GM21381 (cell line): Measurements from ENCODE around the gene CGB2.
"Not testable (repeated sequence)": the region's sequence is repeated elsewhere in the genome, so short reads cannot be mapped to it uniquely, and the experiment has no call there.

ENCODE experiments used
- ATAC-seq: cut with Tn5 transposase; IDR thresholded peaks from one replicate; pipeline ENCODE4 v1.9.1; 2021; ENCODE audit warnings: mild to moderate bottlenecking, moderate library complexity; ENCODE audit not compliant: unreplicated experiment

CGB2 gene

GRCh38 chr19:49009828-49010227, 21.9 kb upstream of the CGB2 start:
- ATAC-seq, result no peak

GRCh38 chr19:49010453-49010852, 21.2 kb upstream of the CGB2 start:
- ATAC-seq, result no peak

- ATAC-seq, result no peak
These were observed 20.5 kb upstream of the CGB2 start for GRCh38 chr19:49011194-49011593.

GRCh38 chr19:49014123-49014869, 17.4 kb upstream of the CGB2 start:
- ATAC-seq, result no peak

DNA sequence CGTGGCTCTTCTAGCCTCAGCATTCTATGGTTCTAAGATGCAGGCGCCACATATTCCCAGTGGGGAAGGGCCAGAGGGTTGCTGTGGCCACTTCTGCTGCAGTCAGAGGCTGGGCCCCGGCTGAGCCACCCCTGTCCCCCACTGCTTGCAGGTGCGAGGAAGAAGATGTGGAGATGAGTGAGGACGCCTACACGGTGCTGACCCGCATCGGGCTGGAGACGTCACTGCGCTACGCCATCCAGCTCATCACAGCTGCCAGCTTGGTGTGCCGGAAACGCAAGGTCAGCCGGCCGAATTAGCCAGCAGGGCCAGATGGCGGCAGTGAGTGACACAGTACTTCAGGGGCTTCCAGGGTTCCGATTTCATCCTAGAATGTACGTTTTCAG, 16.8 kb upstream of the CGB2 start:
- no peak for ATAC-seq

DNA sequence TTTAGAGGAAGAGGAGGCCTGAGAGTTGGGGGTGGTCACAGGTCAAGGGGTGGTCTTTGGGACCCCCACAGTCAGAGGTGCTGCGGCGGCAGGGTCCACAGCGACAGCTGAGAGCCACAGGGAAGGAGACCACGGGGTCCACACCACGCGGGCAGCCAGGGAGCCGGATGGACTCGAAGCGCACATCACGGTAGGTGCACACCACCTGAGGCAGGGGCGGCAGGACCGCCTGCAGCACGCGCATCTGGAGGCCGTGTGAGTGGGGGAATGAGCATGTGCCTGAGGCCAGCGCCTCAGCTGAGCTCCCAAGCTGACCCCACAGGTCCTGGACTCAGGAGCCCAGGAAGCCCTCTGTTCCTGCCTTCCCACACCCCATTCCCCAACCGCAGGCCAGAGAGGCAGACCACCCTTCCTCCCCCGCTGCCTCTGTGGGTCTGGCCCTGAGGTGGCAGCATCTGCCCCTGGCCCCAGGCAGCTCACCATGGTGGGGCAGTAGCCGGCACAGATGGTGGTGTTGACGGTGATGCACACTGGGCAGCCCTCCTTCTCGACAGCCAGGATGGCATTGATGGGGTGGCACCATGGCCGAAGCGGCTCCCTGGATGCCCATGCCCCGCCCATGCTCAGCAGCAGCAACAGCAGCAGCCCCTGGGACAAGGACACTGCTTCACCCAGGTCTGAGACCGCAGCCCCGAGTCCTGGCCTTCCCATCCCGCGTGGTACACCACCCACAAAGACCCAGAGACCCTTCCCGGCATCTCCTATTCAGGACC, 15.4 kb upstream of the CGB2 start:
- ATAC-seq, result no peak

DNA sequence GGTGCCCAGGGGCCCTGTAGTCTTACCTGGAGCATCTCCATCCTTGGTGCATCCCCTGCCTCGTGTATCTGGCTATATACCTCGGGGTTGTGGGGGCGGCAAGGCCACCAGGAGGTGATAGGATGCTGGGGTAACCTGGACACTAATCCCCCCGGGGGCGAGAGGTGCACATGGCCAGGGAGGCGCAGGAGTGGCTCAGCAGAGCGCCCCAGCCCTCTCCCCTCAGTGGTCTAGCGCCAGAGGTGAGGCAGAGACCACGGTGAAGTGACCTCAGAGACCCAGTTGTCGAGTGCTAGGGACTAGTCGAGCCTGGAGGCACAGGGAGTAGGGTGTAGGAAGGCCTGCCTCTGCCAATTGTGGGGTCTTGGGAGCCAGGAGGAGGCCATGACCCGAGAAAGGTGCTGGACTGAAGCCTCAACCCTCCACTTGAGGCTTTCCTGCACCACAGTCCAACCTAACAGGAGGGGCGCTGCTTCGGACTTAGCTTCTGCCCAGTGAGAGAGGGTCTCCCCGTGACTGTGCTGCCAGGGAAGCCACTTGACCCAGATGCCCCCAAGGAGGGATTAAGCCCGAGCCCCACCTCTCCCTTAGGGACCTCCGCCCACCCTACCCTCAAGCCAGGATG, 14.5 kb upstream of the CGB2 start, which contains the start of gene LHB:
Gene LHB (minus strand): TSS at position 51 of the 625 bp plus-strand sequence. CDS start 10 bp downstream, at position 41.
- ATAC-seq, result no peak

- peak; percentile 57 for ATAC-seq
These were observed 13.9 kb upstream of the CGB2 start for GRCh38 chr19:49017666-49018351.

GRCh38 chr19:49018388-49019241, 13.1 kb upstream of the CGB2 start:
- ATAC-seq, result not testable (repeated sequence)

DNA sequence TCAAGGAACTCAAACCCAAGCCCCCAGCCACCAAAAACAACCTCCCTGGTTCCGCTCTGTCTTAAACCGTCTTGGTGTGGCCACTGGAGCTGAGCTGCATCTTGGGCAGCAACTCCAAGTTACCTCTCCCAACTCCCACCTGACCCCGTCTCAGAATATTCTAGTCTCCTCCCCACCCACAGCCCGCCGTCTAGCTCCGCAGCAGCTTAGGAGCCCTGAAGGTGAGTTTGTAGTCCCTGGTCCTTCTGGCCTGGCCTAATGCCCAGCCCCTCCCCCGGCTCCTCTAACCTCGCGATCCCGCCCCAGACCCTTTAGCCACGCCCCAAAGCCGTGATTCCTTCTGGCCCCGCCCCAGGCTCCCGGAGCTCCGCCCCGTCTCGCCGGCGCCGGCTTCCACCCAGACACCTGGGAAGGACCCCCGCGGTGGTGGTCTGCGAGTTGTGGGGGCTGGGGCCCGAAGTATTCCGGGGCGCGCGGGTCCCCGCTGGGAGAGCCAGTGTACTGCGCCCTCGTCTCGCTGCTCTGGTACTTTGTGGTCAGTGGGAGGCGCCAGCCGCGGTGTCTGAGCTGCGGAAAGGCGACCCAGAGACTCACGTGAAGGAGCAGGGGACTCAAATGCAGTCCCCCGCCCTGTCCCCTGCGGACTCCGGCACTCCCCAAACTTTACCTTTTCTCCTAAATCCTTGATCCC, 12.3 kb upstream of the CGB2 start:
- ATAC-seq, result no peak

- no peak for ATAC-seq
These were observed 11.3 kb upstream of the CGB2 start for GRCh38 chr19:49020342-49020741.

GRCh38 chr19:49020931-49021895, 10.5 kb upstream of the CGB2 start:
- no peak for ATAC-seq

- ATAC-seq, result no peak
These were observed 9.6 kb upstream of the CGB2 start for GRCh38 chr19:49022116-49022515.

DNA sequence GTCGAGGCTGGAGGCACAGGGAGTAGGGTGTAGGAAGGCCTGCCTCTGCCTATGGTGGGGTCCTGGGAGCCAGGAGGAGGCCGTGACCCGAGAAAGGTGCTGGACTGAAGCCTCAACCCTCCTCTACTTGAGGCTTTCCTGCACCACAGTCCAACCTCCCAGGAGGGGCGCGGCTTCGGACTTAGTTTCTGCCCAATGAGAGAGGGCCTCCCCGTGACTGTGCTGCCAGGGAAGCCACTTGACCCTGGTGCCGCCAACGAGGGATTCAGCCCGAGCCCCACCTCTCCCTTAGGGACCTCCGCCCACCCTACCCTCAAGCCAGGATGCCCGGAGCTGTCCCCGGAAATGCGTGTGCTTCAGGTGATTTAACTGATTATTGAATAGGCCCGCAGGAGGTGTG, 7.5 kb upstream of the CGB2 start, which contains the start of gene CGB3:
Gene CGB3 (minus strand): TSS at position 101 of the 400 bp plus-strand sequence. CDS start 362 bp downstream, outside the sequence.
- ATAC-seq, result not testable (repeated sequence)

DNA sequence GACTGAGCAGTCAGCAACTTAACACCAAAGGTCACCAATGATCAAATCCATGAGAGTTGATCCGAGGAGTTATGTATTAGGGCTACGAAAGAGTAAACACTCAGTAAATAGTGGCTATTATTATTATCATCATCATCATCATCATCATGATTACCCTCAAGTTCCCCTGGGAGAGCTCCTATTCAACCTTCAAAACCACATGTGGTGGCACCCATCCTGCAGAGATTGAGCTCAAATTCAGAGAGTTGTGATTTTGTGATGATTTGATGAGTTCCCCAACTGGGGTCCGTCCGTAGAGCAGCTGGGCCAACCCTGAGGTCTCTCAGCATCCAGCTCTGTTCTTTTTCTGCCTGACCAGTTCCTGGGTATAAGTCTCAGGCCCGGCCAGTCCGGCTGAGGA, 6.6 kb upstream of the CGB2 start:
- not testable (repeated sequence) for ATAC-seq

GRCh38 chr19:49025599-49025998, 6.1 kb upstream of the CGB2 start:
- ATAC-seq, result not testable (repeated sequence)

- ATAC-seq, result not testable (repeated sequence)
These were observed 3.0 kb upstream of the CGB2 start for GRCh38 chr19:49028686-49029085.

DNA sequence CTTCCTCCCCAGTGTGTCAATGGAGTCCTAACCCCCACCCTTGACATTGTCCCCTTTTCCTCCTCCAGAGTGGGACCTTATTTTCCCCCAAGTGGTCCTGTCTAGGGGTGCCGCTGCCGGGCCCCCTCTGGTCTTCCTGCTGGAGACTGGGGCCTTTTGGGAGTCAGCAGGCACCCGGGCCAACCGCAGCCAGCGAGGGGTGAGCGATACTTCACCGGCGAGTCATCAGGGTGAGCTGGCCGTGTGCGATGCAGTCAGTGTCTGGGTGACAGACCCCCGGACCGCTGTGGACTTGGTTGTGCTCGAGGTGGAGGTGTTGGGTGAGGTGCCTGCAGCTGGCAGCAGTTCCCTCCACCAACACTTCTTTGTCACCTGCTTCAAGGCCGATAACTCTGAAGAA, 1.9 kb upstream of the CGB2 start:
- ATAC-seq, result not testable (repeated sequence)
